OCI-LY3 (cell line): ENCODE results near the gene RNH1.

ENCODE experiments used
- H2AFZ ChIP-seq: fragments of 200-600, 300-600 bp; shearing (Covaris generic); 2 replicates; pipeline ENCODE4 v1.6.0; 2014; ENCODE audit warnings: antibody characterized with exemption, low read depth, low read length
- H3K27ac ChIP-seq: fragments of 200-600, 300-600 bp; sonication (generic); 2 replicates; pipeline ENCODE4 v1.5.1; 2014; ENCODE audit warnings: mild to moderate bottlenecking, low read length, moderate library complexity, mixed read lengths
- H3K27me3 ChIP-seq: fragments of 200-600, 300-600 bp; sonication (generic); 2 replicates; pipeline ENCODE4 v1.6.1; 2014; ENCODE audit warnings: low read depth, low read length, mixed read lengths
- H3K36me3 ChIP-seq: fragments of 200-600, 300-600 bp; sonication (generic); replicated peaks from 2 replicates; pipeline ENCODE3; 2014; ENCODE audit warnings: low read depth, low read length, mixed read lengths
- H3K4me1 ChIP-seq: fragments of 300-600, 200-600 bp; sonication (generic); 2 replicates; pipeline ENCODE4 v1.6.1; 2014; ENCODE audit warnings: low read length, mixed read lengths
- H3K4me2 ChIP-seq: fragments of 200-600, 300-600 bp; sonication (generic); 2 replicates; pipeline ENCODE4 v1.6.1; 2014; ENCODE audit warnings: low read length, mixed read lengths
- H3K4me3 ChIP-seq: fragments of 300-600, 200-600 bp; sonication (generic); 2 replicates; pipeline ENCODE4 v1.5.1; 2014; ENCODE audit warnings: antibody characterized with exemption, mild to moderate bottlenecking, low read length, moderate library complexity
- H3K79me2 ChIP-seq: fragments of 300-600, 200-600 bp; shearing (Covaris generic); 2 replicates; pipeline ENCODE4 v1.6.1; 2014; ENCODE audit warnings: mild to moderate bottlenecking, low read length, mixed read lengths
- H3K9ac ChIP-seq: fragments of 300-600, 200-600 bp; shearing (Covaris generic); 2 replicates; pipeline ENCODE4 v1.6.0; 2014; ENCODE audit warnings: mild to moderate bottlenecking, low read length, moderate library complexity
- H3K9me3 ChIP-seq: fragments of 200-600, 300-600 bp; shearing (Covaris generic); 2 replicates; pipeline ENCODE4 v1.6.1; 2014; ENCODE audit warnings: low read length, mixed read lengths; ENCODE audit not compliant: insufficient read depth
- H4K20me1 ChIP-seq: fragments of 200-600, 300-600 bp; sonication (generic); 2 replicates; pipeline ENCODE4 v1.6.1; 2016; ENCODE audit warnings: low read length, mixed read lengths; ENCODE audit not compliant: insufficient read depth
- CTCF ChIP-seq: fragments of 200-600, 300-600 bp; sonication (generic); IDR thresholded peaks from 2 replicates; pipeline ENCODE4 v1.5.1; 2014; ENCODE audit warnings: antibody characterized with exemption, low read length, low read depth
- EZH2phosphoT487 ChIP-seq: fragments of 200-600 bp; shearing (Covaris generic); IDR thresholded peaks from 2 replicates; pipeline ENCODE4 v1.6.1; 2018; ENCODE audit warnings: antibody characterized with exemption, mixed run types, low read depth

The RNH1 gene

GRCh38 chr11:484616-485015 is 22.4 kb downstream of the RNH1 start:
- Histone ChIP-seq H4K20me1 (no peaks in the 10 kb centered on the region), H3K4me3 (no peak overlapping the region), H3K79me2 (peaks cover 12% of the 10 kb centered on the region; the same call in 1 of the 2 replicates), H3K27me3 (no peaks in the 10 kb centered on the region), H3K27ac (no peak overlapping the region), H3K4me1 (no peaks in the 10 kb centered on the region), H3K9ac (no peak overlapping the region), H3K36me3 (no peaks in the 10 kb centered on the region), H3K9me3 (no peaks in the 10 kb centered on the region), H2AFZ (no peak overlapping the region), H3K4me2 (no peak overlapping the region)
- TF ChIP-seq EZH2phosphoT487 (no peak), CTCF (no peak)

GRCh38 chr11:479311-479710 is 27.7 kb downstream of the RNH1 start:
- Histone ChIP-seq H3K9me3 (no peaks in the 10 kb centered on the region), H4K20me1 (no peaks in the 10 kb centered on the region), H3K9ac (no peak overlapping the region), H3K4me1 (no peaks in the 10 kb centered on the region), H3K4me3 (no peak overlapping the region), H2AFZ (no peak overlapping the region), H3K36me3 (peaks cover 8% of the 10 kb centered on the region), H3K4me2 (no peak overlapping the region), H3K27me3 (no peaks in the 10 kb centered on the region), H3K79me2 (peaks cover 14% of the 10 kb centered on the region), H3K27ac (no peak overlapping the region)
- TF ChIP-seq CTCF (no peak), EZH2phosphoT487 (no peak)

GRCh38 chr11:477052-477715 is 29.9 kb downstream of the RNH1 start:
- Histone ChIP-seq H3K4me3 (no peak overlapping the region), H3K4me2 (no peak overlapping the region), H3K4me1 (no peaks in the 10 kb centered on the region), H2AFZ (no peak overlapping the region), H3K27me3 (no peaks in the 10 kb centered on the region), H4K20me1 (no peaks in the 10 kb centered on the region), H3K36me3 (peaks cover 8% of the 10 kb centered on the region), H3K27ac (no peak overlapping the region), H3K9me3 (no peaks in the 10 kb centered on the region), H3K9ac (no peak overlapping the region), H3K79me2 (peaks cover 9% of the 10 kb centered on the region)
- no peak for TF ChIP-seq EZH2phosphoT487
- TF ChIP-seq CTCF, result no peak

GRCh38 chr11:476416-476815 is 30.6 kb downstream of the RNH1 start:
- no peaks in the 10 kb centered on the region for H4K20me1 ChIP-seq
- TF ChIP-seq CTCF, result no peak
- TF ChIP-seq EZH2phosphoT487, result no peak

More at GRCh38 chr11:476416-476815, 30.6 kb downstream of the RNH1 start:
- H2AFZ ChIP-seq, result no peak overlapping the region
- peaks cover 10% of the 10 kb centered on the region for H3K79me2 ChIP-seq
- no peak overlapping the region for H3K27ac ChIP-seq
- no peak overlapping the region for H3K4me2 ChIP-seq
- H3K4me3 ChIP-seq, result no peak overlapping the region
- no peaks in the 10 kb centered on the region for H3K9me3 ChIP-seq
- no peaks in the 10 kb centered on the region for H3K27me3 ChIP-seq
- no peak overlapping the region for H3K9ac ChIP-seq
- no peaks in the 10 kb centered on the region for H3K4me1 ChIP-seq
- H3K36me3 ChIP-seq, result peaks cover 8% of the 10 kb centered on the region
